Stimulated activated CD8-positive, alpha-beta memory T cell treated with anti-CD3 and anti-CD28 coated beads, Interleukin-15, amount 100 ng/mL, for 4 hours (primary cell): ENCODE data around the gene ANKRD10.

Experiments
- DNase-seq, 2 donors: peaks; one replicate each; pipeline ENCODE4 v3.0.0-alpha.2; 2020; ENCODE audit warnings: low read depth in 2 of 2

ANKRD10 gene

DNA sequence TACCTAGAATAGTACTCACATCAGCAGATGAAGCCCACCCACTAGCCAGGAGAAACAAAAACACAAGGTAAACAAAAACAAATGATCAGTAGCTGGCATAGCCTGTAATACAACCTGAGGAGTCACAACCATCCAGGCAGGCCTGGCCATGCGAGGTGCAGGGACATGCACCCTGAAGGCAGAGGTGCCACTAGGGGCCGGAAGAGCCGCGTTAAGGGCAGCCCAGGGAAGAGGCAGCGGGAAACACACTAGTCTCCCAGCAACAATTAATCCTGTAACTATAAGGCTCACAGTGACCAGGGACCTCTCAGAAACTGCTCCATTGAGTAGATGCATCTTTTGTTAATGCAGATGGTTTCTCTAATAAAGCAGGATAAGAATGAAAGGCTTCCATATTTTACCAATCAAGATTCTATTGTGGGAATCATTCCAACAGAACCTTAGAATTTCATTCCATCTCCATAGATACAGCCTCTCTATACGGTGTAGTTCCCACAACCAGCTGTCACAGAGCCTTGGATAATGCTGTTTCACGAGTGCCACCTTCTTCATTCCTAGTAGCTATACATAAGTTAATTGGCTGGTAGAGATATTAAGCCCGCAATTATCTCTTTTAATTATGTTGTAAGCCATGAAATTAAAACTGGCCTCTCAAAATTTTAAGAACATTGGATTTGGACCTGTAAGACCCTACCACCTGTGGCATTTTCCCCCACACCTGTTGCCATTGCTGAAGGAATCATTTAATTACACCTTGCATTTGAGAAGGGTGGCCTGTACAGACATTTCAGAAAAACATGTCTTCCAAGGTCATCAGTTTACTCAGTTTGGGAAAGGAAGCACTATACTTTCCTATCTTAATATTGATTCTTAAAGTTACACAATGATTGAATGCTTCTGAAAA lies 28.7 kb downstream of the ANKRD10 start:
- no peak for DNase-seq

- DNase-seq = no peak
Measured at GRCh38 chr13:110885516-110885915, 29.4 kb downstream of the ANKRD10 start.

GRCh38 chr13:110884517-110884916 lies 30.4 kb downstream of the ANKRD10 start:
- no peak for DNase-seq

DNA sequence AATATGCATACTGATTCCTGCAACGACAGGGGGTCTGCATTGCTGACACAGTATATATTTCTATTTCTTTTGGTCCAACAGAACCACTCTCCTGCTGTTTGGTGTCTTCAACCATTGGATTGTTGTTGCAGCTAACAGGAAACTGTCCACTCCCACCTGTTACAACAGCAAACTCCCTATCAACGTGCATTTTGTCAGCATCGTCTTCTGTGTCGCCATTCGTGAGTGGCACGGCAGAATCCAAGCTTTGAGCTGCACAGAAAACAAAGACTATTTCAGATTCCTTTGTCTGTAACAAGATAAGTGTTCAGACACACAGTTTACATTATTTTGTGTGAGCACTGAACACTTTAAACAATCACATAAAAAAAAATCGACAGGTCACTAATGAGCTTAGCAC lies 31.3 kb downstream of the ANKRD10 start:
- no peak for DNase-seq

DNA sequence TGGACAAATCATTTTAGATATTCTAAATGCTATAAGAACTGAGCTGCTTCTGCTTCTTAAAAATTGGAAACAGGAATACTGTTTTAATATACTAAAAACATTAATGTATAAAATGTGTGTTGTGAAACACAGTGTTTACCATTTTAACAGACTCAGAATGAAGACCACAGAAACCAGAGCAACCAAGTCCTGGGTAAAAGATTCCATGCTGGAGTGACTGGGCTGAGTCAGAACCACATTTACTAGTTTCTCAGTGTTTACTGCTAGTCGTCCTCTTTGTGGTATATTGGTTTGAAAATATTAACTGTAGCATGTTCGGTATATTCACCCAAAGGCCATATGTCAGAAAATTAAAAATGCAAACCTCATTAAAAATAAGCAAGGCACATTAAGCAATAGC lies 31.9 kb downstream of the ANKRD10 start:
- no peak for DNase-seq

GRCh38 chr13:110881839-110882627 lies 32.8 kb downstream of the ANKRD10 start:
- DNase-seq = no peak

GRCh38 chr13:110880627-110881026 lies 34.2 kb downstream of the ANKRD10 start:
- no peak for DNase-seq

GRCh38 chr13:110879482-110879881 lies 35.4 kb downstream of the ANKRD10 start:
- no peak for DNase-seq

DNA sequence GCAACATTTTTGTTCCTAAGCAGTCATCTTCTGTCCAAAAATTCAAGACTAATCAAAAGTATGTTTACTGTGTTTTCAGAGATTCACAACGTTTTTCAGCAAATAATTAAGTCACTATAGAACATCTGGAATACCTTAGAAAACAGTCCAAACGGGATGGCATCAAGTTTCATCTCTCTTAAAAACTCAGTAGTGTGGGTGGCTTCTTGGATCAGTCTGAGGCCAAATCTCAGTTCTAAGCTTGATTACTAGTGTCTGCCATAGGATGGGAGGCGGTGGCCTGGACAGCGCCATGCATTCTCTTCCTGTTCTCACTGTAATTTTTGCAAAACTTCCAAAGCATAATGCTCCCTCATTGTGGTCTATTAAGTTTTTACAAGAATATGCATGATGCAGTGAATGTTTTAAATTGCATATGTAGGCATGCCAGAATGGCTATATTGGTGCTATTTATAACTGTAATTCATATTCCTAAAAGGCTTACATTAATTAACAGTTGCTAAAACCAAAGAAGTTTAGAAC lies 37.1 kb downstream of the ANKRD10 start:
- no peak for DNase-seq

DNA sequence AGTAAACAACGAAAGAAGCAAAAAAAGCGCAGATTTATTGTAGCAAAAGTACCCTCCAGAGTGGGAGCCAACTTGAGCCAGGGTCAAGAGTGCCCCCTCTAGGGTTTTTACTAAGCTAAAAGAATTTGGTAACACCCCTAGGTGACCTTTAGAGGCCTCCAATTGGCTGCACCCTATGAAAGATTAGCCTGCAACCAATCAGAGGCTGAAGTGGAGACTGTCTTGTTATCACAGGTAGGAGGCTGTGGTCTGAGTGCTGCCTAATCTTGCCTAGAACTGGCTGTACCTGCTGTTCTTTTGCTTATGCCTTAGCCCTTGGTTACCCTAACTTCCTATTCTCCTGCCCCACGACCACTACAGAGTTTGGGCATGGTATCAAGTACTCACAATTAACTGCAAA lies 38.3 kb downstream of the ANKRD10 start:
- no peak for DNase-seq

GRCh38 chr13:110875241-110875640 lies 39.6 kb downstream of the ANKRD10 start:
- DNase-seq = no peak

DNA sequence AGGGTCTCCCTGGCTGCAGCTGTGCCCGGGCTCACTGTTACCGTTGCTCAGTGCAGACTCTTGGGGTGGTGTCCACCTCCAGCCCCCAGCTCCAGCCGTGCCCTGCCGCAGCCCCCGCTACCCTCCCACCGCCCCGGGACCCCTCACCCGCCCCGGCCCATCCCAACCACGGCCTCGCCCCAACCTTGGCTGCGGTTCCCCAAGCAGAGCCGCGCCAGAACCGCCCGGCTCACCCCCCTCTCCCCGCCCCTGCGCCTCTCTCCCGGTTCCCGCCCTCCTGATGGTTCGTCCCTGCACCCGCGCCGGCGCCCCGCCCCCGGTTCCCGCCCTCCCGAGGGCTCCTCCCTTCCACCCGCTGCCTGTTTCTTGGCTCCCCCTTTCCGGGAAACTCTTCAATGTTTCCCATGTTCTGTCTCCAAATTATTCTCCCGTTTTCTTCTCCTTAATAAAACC lies 40.3 kb downstream of the ANKRD10 start:
- no peak for DNase-seq

GRCh38 chr13:110873639-110874507 lies 41.0 kb downstream of the ANKRD10 start:
- DNase-seq = no peak

DNA sequence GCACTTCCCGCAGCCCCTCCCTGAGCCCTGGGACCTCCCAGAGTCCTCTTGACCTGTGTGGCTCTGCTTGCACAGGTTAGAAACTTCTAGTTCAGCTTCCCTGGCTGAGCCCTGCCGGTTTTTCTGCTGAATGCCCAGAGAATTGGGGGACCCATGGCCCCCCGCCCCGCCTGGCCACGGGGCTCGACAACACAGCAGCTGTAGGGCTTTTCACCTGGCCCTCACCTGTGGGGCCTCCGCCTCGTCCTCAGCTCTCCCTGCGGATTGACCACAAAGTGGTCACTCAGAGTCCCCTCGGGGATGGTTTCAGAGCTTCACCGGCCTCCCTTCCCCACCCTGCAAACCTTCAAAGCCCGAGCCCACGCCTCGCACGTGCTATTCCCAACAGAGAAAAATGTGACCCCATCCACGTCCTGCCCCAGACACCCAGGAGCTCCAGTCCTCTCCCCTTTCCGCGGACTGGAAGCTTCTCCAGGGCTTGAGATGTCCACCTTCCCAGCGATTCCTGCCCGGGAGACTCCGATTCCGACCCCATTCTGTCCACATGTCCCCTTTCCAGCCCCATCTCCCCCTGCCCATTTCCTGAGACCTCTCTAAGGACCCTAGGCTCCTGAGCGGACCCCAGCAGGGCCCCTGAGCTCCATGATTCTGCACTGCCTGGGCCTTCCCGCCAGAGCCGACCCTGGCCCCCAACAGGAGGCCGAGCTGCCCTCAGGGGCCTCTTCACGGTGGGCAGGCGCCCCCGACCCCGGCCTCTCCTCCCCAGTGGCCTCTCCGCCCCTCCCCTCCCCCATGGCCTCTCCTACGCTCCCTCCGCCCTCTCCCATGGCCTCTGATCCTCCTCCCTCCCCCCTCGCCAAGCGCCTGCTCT lies 41.9 kb downstream of the ANKRD10 start:
- no peak for DNase-seq

DNA sequence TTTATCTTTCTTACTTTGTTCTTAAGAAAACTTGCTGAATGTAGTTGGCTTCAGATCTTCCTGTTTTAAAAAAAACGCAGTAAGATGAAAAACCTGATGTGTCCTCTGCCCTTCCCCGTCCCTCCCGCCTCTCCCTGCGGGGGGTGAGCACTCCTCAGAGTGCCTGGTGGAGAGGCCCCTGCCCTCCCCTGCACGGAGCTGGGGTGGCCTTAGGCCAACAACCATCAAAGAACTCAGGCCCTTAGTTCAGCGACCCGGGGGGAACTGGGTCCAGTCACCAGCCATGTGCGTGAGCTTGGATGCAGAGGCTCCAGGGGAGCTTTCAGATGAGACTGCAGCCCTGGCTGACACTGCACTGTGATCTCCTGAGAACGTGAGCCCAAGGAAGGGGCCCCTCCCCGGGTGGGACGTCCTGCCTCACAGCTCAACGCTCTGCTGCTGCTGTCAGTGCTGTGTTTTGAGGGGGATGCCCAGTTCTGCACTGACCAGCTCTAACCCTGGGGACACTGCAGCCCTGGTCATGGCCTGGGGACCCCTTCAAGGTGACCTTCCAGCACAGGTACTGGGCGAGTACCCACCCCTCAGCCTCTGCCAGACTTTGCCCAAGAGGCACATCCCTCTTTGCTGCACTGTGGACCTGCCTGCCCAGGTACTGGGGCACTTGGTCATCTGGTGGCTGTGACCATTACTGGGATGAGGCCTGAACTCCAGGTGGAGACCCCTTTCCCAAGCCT lies 42.7 kb downstream of the ANKRD10 start:
- no peak for DNase-seq

- no peak for DNase-seq
Measured at GRCh38 chr13:110869805-110870706, 44.8 kb downstream of the ANKRD10 start.

DNA sequence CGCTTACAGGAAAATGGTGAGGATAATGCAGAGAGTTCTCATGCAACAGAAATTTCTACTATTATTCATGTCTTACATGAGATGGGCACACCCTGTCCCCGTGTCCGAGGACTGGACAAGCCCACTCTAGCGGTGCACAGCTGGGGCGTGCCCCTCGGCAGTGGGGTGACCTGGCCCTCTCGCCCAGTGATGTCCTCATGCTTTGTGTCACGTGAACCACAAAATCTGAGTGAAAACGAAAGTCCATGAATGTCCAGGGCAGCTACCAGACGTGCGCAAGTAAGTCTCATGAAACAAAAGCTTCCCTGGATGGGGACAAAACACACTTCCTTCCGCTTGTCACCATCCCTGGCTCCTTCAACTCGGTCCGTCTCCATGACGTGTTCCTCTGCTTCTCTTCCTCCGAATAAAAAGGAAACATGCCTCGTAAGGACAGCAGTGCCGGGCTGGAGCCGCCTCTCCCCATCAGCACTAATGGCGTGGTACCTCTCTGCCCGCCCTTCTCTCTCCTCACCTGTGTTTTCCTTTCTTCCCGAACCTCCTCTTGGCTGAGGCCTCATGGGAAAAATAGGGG lies 45.6 kb downstream of the ANKRD10 start:
- DNase-seq = no peak

GRCh38 chr13:110868720-110869119 lies 46.1 kb downstream of the ANKRD10 start:
- DNase-seq = no peak

DNA sequence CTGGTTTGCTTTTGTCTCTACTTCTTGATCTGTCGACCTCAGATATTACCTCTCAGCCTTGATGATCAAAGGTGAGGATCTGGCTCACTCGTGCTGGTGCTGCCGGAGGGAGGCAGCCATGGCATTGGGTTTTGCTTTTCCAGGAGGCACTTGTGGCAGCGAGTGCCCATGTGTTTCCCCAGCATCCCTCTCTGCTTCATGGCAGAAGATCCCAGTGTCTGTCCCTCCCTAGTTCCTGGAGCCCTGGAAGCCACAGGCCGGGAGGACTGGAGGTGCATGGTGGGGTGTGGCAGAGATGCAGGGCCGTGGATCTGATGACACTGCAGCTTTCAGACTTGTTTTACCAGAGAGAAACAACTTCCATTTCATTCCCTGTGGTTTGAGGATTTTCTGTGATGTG lies 47.5 kb downstream of the ANKRD10 start:
- DNase-seq = no peak
